Right renal pelvis (tissue), 4 donors: Measurements from ENCODE around the gene SEC22A. TPM values are rescaled to one million over a fixed set of nuclear protein-coding genes. Genes with fewer than 3 reads are reported as not detected.
"Not testable (repeated sequence)": the region's sequence is repeated elsewhere in the genome, so short reads cannot be mapped to it uniquely, and the experiment has no call there.

Source experiments
- DNase-seq, 4 donors: peaks; one replicate each; pipeline ENCODE4 v3.0.0-alpha.2; 2013; ENCODE audit warnings: low read depth in 4 of 4, low spot score in 3 of 4, missing footprints in 1 of 4
- polyA plus RNA-seq, 4 donors: library from polyadenylated mRNA; unstranded; fragments of 120-200 nt; gene quantifications; one replicate each; pipeline ENCODE4 v1.2.1, GENCODE V29; 2013; ENCODE audit not compliant: insufficient read length in 4 of 4

Gene SEC22A
- polyA plus RNA-seq, 4 donors: 25.0 to 30.9 (median 27.0) TPM

DNA sequence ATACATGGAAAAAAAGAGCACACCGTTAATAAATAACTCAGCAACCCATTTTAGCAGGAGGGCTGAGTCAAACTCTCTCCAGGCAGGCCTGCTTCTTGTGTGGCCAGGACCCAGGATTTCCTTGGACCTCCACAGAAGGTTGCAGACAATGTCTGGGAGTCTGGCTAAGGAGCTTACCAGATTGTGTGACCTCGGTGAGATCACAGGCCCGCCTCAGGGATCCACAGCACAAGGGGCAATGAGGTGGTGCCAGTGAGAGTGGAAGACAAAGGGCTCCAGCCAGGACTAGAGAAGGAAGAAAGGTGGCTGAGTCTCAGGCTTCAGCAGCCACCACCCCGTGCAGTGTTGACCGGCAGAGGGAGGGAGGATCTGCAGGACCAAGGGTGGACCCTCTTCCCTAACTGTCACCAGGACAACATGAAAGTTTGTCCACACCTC lies 32.2 kb upstream of the SEC22A start:
- no peak for DNase-seq

DNA sequence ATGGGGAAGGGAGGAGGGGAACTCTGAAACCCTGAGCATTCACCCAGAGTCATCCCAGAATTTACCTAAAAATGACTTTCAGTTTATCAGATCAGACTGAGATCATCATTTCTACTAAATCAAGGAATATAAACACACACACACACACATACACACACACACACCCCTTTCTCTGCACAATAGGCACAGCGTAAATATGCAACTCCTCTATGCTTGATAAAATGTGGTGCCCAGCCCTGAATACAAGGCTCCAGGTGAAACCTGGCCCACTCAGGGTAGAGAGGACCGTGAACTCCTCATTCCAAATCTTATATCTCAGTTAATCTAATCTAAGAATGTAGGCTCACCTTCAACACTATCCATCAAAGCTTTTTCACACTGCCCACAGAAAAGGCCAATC lies 31.8 kb upstream of the SEC22A start:
- no peak for DNase-seq

DNA sequence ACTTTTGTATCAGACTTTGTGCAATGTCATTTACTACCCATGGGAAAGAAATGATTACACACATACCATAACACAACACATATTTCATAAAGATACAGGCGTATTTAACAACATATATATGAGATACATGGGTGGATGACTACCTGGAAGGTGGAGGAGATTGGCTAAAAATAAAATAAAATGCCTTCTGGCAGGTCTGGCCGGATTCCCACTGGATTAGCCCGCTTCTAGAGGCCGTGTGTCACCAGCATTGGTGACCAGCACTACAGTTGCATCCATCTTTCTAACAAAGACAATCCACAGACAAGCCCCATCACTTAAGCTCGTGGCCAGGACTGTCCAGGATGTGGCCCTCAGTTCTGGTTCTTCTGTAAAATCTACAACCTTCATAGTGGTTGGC lies 21.0 kb upstream of the SEC22A start:
- no peak for DNase-seq

DNA sequence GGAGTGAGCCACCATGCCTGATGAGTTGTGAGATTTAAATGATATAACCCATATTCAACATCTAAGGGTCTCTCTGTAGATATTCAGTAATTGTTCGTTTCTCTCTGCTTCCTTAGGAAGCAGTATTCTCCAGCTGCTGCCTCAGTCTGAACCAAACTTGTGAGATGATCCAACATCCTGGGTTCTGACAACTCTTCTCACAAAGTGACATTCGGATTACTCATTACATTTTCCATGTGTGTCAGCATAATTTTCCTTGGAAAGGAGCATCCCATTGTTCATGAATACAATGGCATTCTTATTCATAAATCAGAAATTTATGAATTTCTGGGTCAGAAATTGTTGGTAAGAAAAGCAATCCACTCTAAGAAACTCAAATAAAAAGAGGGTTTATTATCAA lies 15.0 kb upstream of the SEC22A start:
- DNase-seq: no peak

DNA sequence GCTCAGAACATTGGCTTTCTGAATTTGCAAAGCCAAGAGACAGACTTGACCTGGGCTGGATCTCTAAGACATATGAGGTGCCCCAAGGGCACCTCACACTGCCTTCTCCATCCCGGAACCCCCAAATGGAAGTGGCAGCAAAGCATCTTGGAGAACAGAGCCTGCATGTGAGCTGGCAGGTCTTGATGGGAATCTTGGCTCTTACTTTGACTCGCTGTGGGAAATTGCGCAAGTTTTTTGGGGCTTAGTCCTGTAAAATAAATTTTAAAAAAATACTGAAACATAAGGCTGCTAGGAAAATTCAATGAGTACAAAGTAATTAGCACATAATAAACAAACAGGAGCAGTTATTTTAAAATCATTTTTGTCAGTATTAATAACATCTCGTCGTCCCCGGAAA lies 13.7 kb upstream of the SEC22A start:
- DNase-seq: no peak

DNA sequence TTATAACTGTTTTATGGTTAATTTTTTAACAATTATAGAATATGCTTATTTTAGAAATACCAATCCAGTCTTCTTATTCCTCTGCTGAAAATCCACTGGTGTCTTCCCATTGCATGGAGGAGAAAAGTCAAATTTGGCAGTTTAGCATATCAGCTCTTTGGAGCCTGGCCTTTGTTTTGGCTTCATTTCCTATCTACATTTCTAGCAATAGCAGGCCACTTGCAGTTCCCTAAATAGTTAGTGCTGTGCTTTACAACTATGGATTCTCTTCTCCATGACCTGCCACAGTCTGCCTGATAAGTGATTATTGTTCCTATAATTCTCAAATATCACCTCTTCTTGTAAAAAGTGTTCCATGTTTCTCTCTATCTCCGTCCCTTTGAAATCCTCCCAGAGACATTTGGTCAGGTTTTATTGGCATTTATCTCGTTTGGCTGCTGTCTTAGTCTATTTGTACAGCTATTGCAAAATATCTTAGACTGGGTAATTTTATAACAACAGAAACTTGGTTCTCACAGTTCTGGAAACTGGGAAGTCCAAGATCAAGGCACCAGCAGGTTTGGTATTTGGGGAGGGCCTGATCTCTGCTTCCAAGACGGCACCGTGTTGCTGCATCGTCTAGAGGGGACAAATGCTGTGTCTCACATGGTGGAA lies 8.2 kb upstream of the SEC22A start:
- DNase-seq: no peak

DNA sequence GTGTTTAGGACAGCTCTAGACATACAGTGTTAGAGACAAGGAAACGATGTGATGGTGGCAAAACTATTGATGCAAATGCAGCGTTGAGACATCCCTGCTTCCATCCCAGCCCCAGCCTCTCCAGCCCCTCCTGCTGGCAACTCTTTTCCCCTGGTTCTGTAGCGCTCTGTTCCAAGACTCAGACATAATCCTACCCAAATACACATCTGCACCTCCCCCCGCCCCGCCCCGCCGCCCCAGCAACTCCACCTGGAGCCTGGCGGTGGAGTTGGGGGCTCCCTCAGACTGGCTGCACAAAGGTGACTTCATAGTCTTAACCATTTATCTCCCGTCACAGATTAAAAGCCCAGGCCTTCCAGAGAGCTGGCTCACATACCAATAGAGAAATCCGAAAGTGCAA lies 7.2 kb upstream of the SEC22A start:
- no peak for DNase-seq

DNA sequence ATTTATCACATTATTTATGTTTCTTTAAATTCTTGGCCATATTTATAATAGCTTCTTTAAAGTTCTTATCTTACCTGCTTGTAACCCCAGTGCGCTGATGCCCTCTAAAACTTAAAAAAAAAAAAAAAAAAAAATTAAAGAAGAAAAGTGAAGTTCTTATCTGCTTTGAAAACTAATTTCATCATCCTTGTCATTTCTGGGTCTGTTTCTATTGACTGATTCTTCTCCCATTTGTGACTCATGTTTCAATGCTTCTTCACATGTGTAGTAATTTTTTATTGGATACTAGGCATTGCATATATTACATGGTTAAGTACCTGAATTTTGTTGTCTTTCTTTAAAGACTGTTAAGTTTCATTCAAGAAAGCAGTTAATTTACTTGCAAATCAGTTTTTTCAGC lies 3.4 kb upstream of the SEC22A start:
- no peak for DNase-seq

DNA sequence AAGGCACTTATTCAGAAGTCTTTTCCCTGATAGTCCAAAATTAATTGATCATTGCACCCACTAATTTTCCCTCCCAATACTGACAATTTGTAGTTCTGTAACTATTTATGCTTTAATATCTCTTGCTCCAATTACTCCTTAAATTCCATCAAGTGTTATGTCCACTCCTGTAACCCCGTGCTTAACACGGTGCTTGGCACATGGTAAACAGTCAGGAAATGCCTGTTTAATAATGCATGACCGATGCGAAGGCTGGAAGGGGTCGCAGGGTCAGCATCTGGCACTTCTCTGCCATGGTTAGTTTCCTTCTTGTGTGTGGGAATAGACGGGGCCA lies 553 bp upstream of the SEC22A start:
- DNase-seq: peak in 1 of 4 donors; percentile 18

DNA sequence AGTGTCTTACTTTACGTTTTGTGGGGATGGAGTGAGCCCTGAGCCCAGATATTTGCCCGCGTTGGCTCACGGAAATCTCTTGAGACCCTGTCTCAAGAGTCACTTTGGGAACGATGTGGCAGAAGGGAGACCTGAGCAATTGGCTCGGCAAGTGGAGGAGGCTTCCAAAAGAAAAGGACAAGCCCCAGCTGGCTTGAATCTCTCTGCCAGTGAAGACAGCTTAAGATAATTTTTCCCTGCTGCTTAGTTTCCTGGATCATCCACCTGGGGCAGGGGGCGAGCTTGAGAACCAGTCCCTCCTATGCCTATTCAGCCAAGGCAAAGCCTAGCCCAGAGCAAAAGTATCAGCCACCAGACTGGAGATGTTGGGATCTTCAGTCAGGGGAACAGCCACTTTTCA lies 708 bp downstream of the SEC22A start:
- DNase-seq: no peak

DNA sequence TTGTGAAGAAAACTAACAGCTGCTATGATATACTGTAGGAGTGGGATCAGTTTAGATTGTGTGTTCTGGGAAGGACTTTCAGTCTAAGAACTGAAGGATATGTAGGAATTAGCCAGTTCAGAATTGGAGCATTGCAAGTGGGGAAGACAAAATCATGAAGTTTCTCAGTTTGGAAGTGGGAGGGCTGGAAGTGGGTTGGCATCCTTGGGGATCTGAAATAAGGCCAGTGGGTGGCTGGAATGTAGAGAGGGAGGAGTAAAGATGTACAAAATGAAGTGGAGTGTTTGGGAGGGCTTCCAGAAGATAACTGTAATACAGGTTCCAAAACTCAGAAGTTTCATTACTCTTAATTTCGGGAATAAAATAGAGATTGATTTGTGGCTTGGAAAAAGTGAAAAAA lies 17.2 kb downstream of the SEC22A start:
- DNase-seq: no peak

DNA sequence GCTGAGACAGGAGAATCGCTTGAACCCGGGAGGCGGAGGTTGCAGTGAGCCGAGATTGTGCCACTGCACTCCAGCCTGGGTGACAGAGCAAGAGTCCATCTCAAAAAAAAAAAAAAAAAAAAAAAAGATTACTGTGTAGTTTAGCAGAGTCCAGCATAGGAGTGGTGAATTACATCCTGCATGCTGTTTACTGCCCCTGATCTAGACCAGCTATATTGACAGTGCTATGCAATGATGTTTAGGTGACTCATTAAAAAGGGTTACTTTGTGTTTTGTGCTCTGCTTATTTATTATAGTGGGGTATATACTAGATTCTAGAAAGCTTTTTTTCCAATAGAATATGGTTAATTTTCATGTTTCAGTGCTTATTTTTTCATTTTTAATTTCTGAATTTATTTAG lies 19.6 kb downstream of the SEC22A start:
- DNase-seq: not testable (repeated sequence)

DNA sequence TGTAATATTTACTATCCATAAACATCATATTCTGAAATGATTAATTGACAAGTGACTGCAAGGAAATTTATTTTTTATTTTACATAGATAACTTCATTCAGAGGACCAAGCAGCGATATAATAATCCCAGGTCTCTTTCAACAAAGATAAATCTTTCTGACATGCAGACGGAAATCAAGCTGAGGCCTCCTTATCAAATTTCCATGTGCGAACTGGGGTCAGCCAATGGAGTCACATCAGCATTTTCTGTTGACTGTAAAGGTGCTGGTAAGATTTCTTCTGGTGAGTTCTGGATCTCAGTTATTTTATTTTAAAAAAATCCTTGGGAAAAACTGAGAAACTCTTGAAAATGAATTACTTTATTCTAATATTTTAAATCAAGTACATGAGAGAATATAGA lies 23.3 kb downstream of the SEC22A start:
- no peak for DNase-seq

DNA sequence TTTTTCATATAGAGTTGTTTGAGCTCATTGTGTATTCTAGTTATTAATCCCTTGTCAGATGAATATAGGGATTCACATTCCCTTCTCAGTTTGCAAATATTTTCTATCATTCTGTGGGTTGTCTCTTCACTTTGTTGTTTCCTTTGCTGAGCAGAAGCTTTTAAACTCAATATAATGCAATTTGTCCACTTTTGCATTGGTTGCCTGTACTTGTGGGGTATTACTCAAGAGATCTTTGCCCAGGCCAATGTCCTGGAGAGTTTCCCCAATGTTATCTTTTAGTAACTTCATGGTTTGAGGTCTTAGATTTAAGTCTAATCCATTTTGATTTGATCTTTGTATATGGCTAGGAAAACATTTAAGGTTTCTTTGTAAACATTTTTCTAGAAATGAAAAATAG lies 24.8 kb downstream of the SEC22A start:
- DNase-seq: no peak

DNA sequence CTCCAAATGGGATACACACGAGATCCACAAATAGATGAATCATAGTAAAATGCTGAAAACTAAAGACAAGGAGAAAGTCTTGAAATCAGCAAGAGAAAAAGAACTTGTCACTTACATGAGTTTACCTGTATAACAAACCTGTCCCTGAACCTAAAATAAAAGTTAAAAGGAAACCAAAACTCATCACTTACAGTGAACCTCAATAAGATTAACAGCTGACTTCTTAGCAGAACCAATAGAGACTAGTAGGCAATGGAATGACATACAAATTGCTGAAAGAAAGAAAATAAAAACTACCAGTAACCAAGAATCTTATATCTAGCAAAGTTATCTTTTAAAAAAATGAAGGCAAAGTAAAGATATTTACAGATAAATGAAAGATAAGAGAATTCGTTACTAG lies 27.4 kb downstream of the SEC22A start:
- DNase-seq: no peak

DNA sequence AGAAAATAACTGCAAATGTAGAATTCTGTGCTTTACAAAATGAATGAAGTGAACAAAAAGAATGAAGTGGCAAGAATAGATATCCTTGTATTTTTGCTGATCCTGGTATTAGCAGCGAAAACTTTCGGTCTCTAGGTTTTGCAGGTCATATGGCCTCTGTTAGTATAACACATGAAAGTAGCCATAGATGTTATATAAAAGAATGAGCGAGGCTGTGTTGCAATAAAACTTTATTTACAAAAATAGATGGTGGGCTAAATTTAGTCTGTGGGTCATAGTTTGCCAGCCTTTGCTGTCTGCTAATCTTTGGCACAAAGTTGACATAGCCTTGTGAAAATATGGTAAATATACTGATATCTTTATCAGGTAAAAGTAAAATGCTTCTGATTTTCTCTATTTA lies 35.2 kb downstream of the SEC22A start:
- no peak for DNase-seq

DNA sequence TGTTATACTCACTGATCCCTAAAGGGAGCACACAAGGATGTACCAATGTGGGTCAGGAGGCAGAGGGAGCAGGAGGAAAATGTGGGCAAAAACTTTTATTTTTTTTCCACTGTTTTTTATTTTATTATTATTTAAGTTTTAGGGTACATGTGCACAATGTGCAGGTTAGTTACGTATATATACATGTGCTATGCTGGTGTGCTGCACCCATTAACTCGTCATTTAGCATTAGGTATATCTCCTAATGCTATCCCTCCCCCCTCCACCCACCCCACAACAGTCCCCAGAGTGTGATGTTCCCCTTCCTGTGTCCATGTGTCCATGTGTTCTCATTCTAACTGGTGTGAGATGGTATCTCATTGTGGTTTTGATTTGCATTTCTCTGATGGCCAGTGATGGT lies 37.4 kb downstream of the SEC22A start:
- not testable (repeated sequence) for DNase-seq

DNA sequence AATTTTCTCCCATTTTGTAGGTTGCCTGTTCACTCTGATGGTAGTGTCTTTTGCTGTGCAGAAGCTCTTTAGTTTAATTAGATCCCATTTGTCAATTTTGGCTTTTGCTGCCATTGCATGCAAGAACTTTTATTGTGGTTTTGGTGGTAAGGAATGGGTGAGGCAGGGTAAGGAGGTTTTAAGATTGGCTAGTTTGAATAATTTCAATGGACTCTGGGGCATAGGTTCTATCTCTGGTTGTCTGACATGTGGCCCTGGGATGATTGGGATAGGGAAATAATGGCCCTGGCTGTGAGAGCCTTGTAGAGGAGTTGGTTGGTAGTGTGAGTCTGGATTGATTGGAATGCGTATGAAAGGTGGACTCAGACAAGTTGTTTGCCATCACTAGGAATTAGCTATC lies 38.0 kb downstream of the SEC22A start:
- no peak for DNase-seq

DNA sequence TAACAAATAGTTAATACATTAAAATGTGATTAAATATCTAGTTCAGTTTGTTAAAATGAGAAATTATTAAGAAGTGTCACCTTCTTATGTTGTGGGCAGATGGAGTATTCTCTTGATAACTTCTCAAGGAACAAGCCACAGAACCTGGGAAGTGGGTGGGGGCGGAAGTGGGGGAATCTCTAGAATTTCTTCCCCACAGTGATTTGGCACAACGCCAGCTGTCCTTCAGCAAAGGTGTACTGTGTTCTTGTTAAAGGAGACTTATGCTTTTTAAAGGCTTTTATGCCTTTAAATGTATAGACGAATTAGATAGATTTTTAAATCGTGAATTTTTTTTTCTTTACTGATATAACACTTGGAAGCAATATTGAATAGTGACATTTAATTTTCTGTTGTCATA lies 42.4 kb downstream of the SEC22A start:
- DNase-seq: no peak

DNA sequence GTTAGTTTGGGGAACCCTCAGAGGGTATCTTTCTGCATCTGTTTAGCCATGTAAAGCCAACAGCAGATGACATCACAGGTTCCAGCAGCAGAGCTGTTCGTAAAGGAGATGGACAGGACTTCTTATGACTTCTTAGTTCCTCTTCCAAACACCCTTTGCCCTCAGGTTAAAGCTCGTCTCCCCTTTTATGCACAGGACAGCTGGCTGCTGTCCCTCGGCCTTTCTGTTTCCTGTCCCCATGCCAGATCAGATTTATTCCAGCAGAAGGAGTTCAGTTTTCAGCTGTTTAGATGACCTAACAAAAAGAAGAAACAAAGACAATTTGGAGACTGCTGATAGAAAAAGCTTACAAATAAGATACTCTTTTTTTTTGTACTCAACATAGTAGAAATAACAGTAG lies 45.1 kb downstream of the SEC22A start:
- peak in 1 of 4 donors; percentile 14 for DNase-seq

DNA sequence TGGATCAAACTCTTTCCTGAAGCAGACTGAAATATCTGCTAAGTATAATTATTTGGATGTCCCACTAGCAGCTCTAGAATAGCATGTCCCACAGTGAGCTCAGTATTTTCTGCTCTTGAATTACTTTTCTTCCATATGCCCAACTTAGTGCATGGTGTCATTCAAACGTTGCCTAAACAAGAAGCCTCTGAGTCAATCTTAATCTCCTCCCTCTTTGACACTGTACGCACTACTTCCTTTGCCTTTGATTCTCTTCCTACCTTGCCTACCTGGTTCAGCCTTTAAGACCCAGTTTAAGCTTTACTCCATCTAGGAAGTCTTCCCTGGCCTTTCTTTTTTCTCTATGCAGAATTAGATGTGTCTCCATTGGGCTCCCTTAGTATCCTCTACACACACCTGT lies 54.5 kb downstream of the SEC22A start:
- DNase-seq: no peak

DNA sequence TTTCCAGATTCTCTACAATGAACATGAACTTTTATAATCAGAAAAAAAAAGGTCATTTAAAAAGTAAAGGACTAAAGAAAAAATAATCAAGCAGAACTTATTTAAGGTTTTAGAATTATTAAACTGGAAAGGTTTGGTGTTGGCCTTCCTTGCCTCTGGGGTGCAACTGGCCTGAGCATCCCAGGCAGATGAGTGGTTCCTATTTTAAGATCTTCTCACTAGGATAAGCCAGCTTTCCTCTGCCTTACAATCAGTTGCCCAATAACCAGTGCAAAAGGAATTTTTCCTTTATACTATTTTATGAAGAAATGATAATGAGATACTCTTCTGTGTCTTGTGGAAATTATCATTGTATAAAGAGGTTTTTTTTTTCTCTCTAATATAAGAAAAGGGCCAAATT lies 56.6 kb downstream of the SEC22A start:
- DNase-seq: no peak

DNA sequence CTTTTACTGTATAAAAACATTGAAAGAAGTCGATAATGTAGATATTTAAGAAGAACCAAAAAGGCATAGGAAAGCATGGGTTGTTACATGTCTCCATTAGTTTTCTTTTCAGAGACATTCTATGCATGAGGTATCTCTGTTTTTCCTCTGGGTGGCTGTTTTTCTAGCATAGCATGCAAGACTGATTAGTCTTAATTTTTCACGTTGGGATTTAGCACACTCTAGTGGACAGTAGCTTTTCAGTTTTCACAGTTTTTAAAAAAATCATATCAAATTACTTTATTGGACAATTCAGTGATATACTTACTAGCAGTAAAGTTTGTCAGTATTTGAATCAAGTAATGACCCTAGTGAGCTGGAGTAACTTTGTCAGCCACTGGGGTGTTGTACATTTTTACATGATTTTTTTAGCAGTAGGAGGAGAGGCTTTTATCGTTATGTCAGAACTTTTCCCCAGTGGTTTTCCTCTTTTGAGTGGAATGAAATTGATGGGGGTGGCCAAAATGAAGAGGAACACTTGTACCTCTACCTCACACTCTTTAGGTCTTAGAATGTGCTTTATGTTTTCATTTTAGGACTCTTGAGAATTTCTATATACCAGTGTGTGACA lies 57.2 kb downstream of the SEC22A start:
- peak; percentile 23 to 44 (median 31) for DNase-seq
